Stimulated activated CD4-positive, alpha-beta T cell treated with anti-CD3 and anti-CD28 coated beads, Interleukin-4, amount 100 ng/mL, for 4 hours (primary cell): ENCODE measurements around the gene SLC8A2.
A peak's percentile ranks its signal among the peaks of the same experiment; 100 is the strongest.

ENCODE experiments used
- DNase-seq, 2 experiments: peaks; one replicate each; pipeline ENCODE4 v3.0.0-alpha.2; 2020

The SLC8A2 gene

GRCh38 chr19:47471733-47472457, at the start of gene SLC8A2:
SLC8A2 (minus strand) TSS chr19:47471893; CDS start chr19:47466403, 5,490 bp downstream.
- peak; percentile 49 to 67 for DNase-seq

GRCh38 chr19:47520839-47521238, 49.1 kb upstream of the SLC8A2 start:
- DNase-seq = no peak

GRCh38 chr19:47520343-47520806, 48.7 kb upstream of the SLC8A2 start:
- DNase-seq = no peak

- no peak for DNase-seq
Observed at GRCh38 chr19:47518854-47519253, 47.2 kb upstream of the SLC8A2 start.

GRCh38 chr19:47518139-47518538, 46.4 kb upstream of the SLC8A2 start:
- peak; percentile 18 to 66 for DNase-seq

- DNase-seq = peak; percentile 100
Observed at GRCh38 chr19:47514869-47515588, 43.3 kb upstream of the SLC8A2 start, which contains the start of gene NAPA. NAPA (minus strand) TSS chr19:47515063; CDS start chr19:47514940, 123 bp downstream.

- no peak for DNase-seq
Observed at GRCh38 chr19:47514151-47514868, 42.6 kb upstream of the SLC8A2 start.

- no peak for DNase-seq
Observed at GRCh38 chr19:47512948-47513319, 41.2 kb upstream of the SLC8A2 start.

GRCh38 chr19:47512183-47512947, 40.7 kb upstream of the SLC8A2 start:
- DNase-seq = no peak

- DNase-seq = no peak
Observed at GRCh38 chr19:47511681-47512080, 40.0 kb upstream of the SLC8A2 start.

GRCh38 chr19:47511128-47511517, 39.4 kb upstream of the SLC8A2 start:
- DNase-seq = no peak

GRCh38 chr19:47510516-47511127, 38.9 kb upstream of the SLC8A2 start:
- DNase-seq = no peak

GRCh38 chr19:47509973-47510372, 38.3 kb upstream of the SLC8A2 start:
- DNase-seq = no peak

GRCh38 chr19:47509170-47509847, 37.6 kb upstream of the SLC8A2 start:
- DNase-seq = no peak

- DNase-seq = no peak
Observed at GRCh38 chr19:47508721-47509120, 37.0 kb upstream of the SLC8A2 start.

GRCh38 chr19:47507924-47508553, 36.3 kb upstream of the SLC8A2 start:
- no peak for DNase-seq

- DNase-seq = no peak
Observed at GRCh38 chr19:47507012-47507411, 35.3 kb upstream of the SLC8A2 start.

GRCh38 chr19:47506459-47506858, 34.8 kb upstream of the SLC8A2 start:
- DNase-seq = no peak

GRCh38 chr19:47505506-47505905, 33.8 kb upstream of the SLC8A2 start:
- DNase-seq = no peak

GRCh38 chr19:47503826-47504150, 32.1 kb upstream of the SLC8A2 start:
- DNase-seq = no peak

- DNase-seq = no peak
Observed at GRCh38 chr19:47503130-47503825, 31.6 kb upstream of the SLC8A2 start.
